Activated CD8-positive, alpha-beta memory T cell treated with anti-CD3 and anti-CD28 coated beads, Interleukin-2, amount 50 U/mL, for 48 hours (primary cell): ENCODE data around the gene EVA1C.

Source experiments
- DNase-seq: peaks from one replicate; pipeline ENCODE4 v3.0.0-alpha.2; 2020

EVA1C gene

DNA sequence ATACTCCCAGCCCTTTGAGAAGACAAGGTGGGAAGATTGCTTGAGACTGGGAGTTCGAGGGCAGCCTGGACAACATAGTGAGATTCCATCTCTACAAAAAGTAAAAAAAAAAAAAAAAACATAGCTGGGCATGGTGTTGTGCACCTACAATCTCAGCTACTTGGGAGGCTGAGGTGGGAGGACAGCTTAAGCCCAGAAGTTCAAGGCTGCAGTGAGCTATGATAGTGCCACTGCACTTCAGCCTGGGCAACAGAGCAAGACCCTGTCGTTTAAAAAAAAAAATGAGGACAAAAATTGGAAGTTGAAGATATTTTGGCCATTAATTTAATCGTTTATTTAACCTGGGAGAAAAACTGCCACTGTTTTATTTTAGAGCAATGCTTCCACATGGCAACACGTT lies 20.8 kb upstream of the EVA1C start:
- no peak for DNase-seq

DNA sequence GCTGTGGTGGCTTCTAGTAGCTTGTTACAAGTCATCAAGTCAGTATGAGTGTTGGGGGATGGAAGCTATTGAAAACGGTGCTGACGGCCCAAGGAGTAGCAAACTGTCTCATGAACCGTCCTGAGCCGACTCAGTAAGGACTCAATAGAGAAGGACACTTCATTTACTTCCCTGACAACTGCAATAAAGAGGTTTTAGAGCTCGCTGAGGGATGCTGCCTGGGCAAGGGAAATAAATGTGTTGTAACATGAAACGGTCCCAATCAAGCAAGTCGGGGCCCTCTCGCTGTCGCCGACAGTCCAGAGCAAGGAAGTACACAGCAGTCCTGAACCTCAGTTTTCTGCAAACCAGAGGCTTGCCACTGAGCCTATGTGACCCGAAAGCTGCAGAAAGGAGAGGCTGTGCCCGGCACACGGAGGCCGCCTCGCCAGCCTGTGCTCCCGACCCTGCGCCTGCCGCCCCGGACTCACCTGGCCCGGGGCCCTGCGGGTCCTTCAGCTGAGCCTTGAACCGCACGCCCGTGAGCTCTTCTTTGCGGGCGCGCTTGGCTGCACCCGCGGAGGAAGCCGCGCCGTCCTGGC lies 20.1 kb upstream of the EVA1C start:
- peak; percentile 63 for DNase-seq

DNA sequence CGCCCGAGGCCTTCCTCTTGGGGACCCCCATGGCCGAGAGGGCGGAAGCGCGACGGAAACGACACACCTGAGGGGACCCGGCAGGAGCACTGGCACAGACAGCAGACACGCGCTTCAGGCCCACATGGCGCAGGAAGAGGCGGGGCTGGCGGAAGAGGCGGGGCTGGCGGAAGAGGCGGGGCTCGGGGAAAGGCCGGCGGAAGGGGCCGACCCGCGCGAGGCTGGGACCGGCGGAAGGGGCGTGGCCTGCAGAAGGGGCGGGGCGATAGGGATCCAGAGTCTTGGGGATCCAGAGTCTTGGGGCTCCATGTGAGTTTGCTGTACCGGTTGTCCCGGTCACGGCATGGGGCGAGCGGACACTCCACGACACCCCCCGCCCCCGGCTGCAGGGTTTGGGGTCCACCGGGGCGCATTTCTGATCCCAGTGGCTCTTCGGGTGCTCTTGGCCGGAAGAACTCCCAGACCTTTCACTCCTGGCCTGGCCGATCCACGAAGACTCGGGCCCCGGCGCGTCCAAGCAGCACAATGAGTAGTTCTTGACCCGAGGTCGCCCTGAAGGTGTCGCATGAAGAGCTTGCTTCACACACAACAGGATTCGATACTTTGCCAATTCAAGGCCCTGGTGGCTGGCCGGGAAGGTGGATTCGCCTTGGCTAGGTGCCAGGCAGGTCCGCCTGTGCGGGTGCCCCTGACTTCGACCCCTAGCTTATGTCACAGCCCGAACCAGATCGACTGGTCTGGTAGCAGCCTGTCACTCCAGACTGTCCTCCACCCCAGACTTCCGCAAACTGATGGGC lies 19.4 kb upstream of the EVA1C start, which contains the start of gene URB1:
Gene URB1 (minus strand): TSS at position 133 of the 797 bp plus-strand sequence. CDS start 102 bp downstream, at position 31.
- peak; percentile 99 for DNase-seq

DNA sequence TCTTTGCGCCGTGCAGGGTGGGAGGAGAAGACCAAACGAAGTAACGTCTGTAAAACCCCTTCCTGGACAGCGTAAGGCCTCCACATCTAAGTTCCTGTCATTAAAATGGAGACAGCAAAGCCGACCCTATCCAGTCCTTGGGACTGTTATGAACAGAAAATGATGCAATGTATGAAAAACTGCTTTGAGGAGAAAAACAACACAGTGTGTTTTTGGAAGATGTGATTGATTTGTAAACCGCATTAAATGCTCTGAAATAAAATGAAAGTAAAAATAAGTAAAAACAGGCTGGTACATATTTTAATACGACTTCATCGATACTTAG lies 18.9 kb upstream of the EVA1C start:
- no peak for DNase-seq

DNA sequence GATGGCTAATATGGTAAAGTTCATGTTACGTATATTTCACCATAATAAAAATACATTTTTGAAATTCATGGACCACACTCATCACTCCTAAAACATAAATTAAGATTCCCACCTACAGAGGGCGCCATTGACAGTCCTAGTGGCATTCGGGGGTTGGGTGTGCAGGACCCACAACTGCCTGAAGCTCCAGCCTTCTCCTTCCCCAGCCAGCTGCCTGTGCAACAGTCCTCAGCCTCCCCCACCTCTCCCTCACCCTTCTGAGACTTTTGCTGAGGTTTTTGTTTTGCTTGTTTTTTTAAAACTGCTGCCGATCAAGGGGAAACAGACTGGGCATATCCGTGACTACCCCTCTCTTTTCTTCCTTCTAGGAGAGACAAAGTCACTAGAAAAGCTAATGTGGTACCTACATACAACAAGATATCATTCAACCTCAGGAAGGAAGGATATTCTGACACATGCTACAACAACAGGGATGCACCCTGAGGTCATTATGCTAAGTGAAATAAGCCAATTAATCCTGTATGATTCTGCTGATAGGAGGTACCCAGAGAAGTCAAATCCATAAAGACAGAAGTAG lies 9.2 kb upstream of the EVA1C start:
- DNase-seq = peak; percentile 80

DNA sequence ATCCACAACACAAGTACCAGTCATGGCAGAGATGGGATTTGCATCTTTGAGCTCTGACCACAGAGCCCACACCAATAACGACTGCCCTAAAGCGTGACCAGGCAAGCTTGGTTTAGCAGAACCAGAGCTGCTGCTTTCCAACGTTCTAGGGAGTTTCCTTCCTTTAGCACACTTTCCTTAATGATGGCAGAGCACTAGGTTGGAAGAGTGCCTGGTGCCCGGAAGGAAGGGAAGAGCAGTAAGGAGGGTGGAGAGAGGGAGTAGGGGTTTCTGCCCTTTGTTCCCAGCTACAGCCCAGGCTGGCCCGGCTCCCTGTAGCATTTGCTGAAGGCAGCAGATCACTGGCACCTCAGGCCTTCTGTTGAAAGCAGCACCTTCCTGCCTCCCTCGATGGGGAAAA lies 6.1 kb upstream of the EVA1C start:
- peak; percentile 46 for DNase-seq

DNA sequence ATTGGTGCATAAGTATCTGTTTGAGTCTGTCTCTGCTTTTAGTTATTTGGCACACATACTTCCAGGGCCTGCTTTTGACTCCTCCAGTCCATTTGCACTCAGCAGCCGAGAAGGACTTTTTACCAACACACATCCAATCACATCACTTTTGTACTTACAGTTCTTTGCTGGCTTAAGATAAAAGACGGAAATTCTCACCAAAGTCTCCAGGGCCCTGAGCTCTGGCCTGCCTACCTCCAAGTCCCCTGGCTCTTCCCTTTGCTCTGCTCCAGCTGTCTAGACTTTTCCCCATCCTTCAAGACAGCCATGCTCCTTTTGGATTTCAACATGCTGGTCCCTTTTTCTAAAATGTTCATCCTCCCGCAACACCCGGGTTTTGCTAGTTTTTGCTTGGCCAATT lies 2.2 kb upstream of the EVA1C start:
- no peak for DNase-seq

DNA sequence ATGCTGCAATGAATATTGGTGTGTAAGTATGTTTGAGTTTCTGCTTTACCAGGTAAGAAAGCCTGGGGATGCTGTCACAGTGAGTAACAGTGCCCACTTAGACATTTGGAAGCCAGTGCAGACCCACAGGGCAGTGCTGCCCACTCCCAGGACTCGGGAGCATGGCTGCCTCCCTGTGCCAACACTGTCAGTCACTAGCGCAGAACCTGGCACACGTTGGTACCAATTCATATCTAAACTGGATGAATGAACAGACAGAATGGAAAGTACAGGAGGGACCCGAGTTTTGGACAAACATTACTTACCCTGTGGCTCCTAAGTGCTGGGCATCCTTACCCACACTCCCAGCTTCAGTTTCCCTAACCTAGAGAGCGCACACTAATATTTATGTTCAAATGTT lies 1.6 kb upstream of the EVA1C start:
- DNase-seq = peak; percentile 53

DNA sequence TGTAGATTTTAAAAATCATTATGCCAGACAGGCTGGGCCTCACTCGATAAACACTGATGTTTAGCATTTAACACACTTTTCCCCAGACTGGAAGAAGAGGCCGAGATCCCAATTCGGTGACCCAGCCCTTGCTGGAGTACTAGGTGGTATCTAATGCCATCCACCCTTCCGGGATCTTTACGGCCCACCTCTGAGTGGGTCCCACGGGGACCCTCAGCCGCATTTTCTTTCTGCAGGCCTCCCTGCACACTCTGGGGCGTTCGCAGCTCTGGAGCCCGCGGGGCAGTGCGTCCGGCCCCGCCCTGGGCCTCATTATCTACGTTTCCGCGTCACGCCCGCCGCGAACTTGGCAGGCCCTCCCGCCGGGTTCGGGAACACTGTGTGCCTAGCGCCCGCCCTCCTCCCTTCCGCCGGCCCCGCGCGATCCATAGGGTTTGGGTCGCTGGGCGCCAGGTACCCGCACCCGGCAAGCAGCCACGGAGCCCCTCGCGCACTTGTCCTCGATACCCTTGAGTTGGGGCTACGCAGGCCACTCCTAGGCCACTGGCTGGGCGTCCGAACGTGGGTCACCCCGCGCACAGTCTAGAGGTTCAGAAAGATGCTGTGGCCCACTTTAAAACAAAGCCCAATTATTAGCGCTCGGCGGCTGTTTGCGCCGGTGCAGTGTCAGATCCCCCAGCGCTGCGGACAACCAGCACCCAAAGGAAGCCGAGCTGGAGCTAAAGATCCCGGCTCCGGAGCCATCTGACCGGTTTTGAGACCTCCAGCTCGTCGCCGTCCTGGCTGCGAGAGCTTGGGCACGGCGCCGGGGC lies 950 bp upstream of the EVA1C start:
- peak; percentile 85 for DNase-seq

DNA sequence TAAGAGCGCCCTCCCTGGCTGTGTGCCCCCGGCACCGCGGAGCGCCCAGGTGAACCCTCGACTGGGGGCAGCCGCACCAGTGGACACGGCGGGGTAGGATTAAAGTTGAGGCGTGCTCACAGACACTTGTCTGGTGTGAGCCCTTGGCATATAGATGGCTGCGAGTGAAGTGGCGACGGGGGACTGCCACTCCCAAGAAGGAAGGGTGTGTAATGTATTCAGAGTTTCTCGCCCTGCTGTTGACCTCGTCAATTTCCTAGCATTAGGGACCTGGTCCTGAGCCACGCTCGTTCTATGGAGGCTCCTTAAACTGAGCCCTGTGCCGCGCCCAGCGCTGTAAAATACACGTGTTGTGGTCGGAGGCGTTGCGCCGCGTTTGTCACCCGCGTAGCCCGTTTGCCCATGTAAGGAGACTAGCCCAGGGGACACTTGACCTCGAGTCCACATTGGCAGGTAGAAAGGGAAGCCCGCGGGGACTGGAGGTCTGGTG lies 554 bp downstream of the EVA1C start:
- DNase-seq = peak; percentile 67

DNA sequence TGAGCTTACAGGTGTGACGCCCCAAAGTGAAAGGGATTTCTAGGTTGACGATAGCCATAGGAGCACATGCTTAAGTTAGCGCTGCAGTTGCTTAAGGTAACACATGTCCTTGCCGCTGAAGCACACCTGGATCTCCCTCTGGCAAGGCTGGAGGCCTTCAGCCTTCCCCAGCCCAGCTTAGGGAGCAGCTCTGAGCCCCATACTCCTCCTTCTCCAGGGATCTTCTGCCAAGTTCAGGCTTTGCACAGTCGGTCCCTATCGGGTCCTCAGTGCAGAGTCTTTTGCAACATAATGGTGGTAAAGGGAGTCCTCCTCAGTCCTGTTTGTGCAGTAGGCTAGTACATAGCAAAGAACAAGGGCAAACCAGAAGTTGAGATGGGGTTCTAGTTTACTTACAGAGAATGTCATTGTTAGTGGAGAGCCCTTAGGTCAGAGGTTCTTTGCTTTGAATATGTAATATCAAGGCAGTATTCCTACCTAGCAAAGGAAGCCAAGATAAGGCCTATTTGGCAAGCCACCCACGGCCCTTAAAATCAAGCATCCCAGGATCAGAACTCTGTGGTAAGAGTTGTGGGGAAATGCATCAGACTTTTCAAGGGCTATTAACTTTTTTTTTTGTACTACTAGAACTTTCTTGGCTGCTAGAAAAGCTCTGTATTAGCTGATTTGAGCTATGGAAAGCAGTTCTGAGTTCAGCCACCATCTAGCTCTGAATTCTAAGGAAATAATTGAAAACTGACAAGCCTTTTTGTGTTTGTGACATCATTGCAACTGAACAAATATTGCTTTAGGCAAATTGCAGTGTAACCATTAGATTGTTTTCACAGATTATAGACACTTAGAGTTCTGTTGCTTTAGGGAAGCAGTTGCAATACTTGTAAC lies 1.4 kb downstream of the EVA1C start:
- peak; percentile 53 for DNase-seq

DNA sequence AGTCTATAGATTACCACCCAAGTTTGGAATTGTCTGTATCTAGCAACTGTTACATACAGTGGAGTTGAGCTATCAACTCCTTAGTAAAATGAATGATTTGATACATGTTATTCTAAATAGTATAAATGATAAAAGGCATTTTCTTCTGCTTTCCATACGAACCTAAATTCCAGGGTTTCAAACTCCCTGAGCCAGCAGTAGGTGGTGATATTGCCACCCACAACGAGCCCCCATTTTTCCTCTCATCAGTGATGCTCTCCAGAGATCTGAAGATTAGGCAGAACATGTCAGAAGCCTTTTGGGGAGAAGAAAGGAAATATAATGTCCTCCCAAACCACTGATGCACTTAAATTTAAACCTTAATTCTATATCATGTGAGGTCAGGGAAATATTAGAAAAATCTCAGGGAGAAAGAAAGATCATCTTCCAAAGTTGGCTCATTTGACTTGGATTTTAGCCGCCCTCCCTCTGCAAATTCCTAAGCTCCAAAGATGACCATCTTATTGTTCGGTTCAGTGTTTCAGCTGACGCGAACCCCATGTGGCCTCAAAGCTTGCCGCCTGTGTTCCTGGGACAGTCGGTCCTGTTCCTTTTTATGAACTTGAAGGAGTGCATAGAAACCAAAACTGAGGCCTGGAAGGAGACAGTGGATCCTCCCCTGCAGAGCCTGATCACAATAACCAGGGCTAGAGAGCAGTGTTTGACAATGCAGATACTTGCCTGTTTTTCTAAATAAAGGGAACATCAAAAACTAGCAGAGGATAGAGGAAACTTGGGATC lies 2.3 kb downstream of the EVA1C start:
- DNase-seq = peak; percentile 29

DNA sequence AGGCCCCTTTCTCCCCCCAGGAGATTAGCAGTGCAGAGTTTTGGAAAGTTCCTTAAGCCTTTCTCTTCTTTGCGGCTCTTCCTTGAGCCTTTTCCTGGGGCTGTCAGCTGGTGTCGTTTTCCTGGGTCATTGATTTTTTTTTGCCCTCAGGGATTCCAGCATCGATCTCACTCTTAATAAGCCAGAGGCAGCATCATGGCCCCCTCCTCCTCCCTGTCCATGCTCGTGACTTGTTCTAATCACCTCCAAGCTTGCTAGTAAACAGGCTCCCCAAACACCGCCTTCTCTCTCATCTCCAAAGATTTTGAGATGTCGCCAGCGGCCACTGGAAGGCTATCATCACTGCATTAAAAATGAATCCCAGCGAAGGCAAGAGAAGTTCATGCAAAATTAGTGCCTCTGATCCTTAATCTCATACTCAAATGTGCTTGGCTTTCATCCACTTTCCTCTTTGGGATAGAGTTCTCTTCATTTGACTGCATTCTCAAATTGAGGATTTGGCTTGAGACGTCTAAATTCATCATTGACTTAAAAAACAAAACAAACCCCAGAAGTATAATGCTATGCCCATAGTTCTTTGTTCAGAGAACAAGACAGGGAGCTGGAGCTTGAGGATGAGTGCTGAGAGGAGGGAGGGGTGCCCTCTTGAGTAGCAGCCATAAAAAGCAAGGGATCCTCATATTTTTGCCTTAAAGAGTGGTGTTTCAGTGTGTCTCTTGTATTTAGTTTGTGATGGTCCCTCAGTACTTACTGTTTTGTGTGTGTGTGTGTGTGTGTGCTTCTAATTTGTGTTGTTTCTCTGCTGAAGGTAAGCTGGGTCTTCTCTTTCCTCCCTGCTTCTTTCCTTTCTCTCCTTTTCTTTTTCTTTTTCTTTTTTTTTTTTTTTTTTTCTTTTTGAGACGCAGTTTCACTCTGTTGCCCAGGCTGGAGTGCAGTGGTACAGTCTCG lies 3.2 kb downstream of the EVA1C start:
- peak; percentile 18 for DNase-seq

DNA sequence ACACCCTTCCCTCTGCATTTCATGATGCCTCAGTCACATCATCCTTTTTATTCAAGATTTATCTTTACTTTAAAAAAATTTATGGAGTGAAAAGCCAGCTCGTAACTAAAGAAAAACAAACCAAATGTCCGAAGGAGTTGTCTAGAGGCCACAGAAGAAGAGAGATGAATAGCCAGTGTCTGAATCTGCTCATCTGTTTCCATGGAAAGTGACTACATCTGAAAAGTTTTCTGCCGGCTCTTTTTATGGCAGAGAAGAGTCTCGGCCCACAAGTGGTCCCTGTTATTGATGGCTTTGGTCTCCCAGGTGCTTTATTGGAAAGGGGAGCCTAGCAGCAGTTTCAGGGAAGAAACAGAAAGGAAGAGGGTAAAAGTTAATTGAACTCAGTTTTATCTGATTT lies 5.6 kb downstream of the EVA1C start:
- DNase-seq = no peak

DNA sequence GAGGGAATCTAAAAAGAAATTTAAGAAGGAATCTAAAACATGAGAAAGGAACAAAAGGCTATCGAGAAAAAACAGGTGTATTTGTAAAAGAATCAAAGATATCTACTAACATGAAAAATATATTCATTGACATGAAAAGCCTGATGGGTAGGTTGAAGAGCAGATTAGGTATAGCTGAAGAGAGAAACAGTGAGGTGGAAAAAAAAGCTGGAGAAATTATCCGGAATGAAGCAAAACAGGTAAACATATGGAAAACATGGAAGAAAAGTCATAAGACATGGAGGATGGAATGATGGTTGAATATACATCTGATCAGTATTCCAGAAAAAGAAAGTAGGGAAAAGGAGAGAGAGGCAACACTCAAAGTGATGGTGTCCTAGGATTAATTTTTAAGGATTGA lies 9.6 kb downstream of the EVA1C start:
- DNase-seq = no peak

DNA sequence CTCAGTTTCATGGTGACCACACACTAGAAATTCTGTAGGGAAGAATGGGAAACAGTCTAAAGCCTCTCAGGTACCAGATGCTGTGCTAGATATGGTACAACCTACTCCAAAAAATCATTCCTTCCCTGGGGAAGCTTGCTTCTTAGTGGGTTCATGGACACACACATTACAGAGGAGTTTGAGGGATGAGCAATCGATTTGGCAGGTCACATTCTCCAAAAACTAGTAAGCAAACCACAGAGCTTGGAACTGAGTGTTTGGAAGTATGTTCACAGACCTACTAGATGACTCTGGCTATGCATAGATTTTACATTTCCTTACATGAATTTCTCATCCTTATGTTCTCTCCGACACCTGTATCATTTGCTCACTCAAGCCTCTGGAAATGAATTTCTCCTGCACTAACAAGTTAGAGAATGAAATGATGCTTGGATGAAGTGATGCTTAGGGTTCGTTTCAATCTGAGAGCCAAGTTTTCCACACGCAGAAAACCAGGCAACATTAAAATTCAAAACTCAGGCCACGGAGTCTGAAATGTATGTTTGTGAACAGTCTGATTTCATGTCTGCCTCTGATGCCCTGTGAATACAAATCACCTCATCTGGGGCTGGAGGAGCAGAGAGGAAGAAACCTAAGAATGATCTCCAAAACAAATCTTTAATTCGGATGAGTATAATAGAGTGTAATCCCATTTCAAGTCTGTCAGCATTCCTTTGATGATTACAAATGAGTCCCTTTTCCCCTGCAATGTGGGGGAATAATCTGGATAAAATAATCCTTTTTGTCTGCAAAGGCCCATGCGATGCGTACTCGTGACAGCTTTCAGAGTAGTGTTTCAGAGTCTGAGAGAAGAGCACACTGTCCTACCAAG lies 11.0 kb downstream of the EVA1C start:
- no peak for DNase-seq

DNA sequence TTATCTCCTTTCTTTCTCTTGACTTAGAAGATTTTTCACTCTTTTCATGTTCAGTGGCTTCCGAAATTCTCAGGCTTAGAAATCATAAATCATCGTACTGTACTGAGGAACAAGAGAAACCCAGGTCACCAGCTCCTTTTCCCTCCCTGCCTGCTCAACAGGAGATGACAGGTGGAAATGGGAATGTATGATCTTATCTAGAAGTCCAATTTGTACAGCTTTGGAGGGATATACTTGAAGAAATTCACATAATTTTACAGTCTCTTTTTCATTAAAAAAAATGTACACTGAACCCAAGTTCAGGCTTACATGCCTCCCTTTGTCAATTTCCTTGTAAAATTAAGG lies 11.7 kb downstream of the EVA1C start:
- DNase-seq = no peak

DNA sequence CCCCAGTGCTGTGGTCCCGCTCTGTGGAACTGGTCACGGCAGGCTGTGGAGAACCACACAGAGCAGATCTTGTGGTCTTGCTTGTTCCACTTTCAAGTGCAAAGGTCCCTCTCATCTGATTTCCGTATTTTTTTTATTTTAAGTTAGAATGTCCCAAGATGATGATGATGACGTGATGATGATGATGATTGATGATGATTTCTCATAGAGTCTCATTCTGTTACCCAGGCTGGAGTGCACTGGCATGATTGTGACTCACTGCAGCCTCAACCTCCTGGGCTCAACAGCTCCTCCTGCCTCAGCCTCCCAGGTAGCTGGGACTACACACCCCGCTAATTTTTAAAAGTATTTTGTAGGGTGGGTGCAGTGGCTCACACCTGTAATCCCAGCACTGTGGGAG lies 12.2 kb downstream of the EVA1C start:
- no peak for DNase-seq

DNA sequence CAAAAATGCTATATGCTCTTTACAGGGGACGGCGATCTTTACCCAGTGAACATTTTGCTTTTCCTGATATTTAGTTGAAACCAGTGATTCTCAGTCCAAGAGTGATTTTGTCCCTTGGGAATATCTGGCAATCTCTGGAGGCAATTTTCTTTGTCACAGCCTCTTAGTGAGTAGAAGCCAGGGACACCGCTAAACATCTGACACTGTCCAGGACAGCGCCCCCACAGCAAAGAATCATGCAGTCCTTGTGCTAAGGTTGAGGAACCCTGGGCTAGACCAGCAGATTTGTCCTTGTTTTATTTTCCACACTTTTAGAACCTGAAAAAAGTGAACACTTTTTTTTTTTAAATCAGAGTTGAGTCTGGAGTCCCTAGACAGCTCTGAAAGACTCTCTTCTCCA lies 13.1 kb downstream of the EVA1C start:
- DNase-seq = no peak
